ENCODE measurements around the gene ATG9A. TPM values are rescaled to one million over a fixed set of nuclear protein-coding genes. Genes with fewer than 3 reads are reported as not detected.
"Not testable (repeated sequence)": the region's sequence is repeated elsewhere in the genome, so short reads cannot be mapped to it uniquely, and the experiment has no call there.

The ATG9A gene
- 18.6 and 39.2 TPM in 2 replicates for total RNA-seq (2014; rRNA removed; shearing (Covaris generic); ENCODE audit: low replicate concordance)

GRCh38 chr2:219229305-219230058 is at the start of gene ATG9A, which contains the start of gene ANKZF1:
Gene ATG9A (minus strand): TSS chr2:219229636. CDS start chr2:219228024, 1,612 bp downstream.
Gene ANKZF1 (plus strand): TSS chr2:219229806. CDS start chr2:219230258, 452 bp downstream.
- in situ Hi-C loops (cut with HindIII; ENCODE audit: low pct_unique_long_range_greater_than_20kb, low sequenced_read_pairs): no loop called here
- DNase-seq (ENCODE audit: low read depth): peak; percentile 96

GRCh38 chr2:219278655-219279150 is 49.3 kb upstream of the ATG9A start:
- DNase-seq (ENCODE audit: low read depth): peak; percentile 99
- in situ Hi-C loops (cut with HindIII; ENCODE audit: low pct_unique_long_range_greater_than_20kb, low sequenced_read_pairs): no loop called here

- peak; percentile 82 for DNase-seq (ENCODE audit: low read depth)
- in situ Hi-C loops (cut with HindIII; ENCODE audit: low pct_unique_long_range_greater_than_20kb, low sequenced_read_pairs): no loop called here
Observed at GRCh38 chr2:219277703-219278654, 48.5 kb upstream of the ATG9A start.

- in situ Hi-C loops (cut with HindIII; ENCODE audit: low pct_unique_long_range_greater_than_20kb, low sequenced_read_pairs): no loop called here
Observed at GRCh38 chr2:219274361-219274921, 45.0 kb upstream of the ATG9A start.

GRCh38 chr2:219273937-219274336 is 44.5 kb upstream of the ATG9A start:
- in situ Hi-C loops (cut with HindIII; ENCODE audit: low pct_unique_long_range_greater_than_20kb, low sequenced_read_pairs): no loop called here

More at GRCh38 chr2:219274361-219274921, 45.0 kb upstream of the ATG9A start:
- peak; percentile 79 for DNase-seq (ENCODE audit: low read depth)

GRCh38 chr2:219272995-219273394 is 43.6 kb upstream of the ATG9A start:
- DNase-seq (ENCODE audit: low read depth): no peak
- in situ Hi-C loops (cut with HindIII; ENCODE audit: low pct_unique_long_range_greater_than_20kb, low sequenced_read_pairs): no loop called here

More at GRCh38 chr2:219273937-219274336, 44.5 kb upstream of the ATG9A start:
- peak; percentile 77 for DNase-seq (ENCODE audit: low read depth)

GRCh38 chr2:219272356-219272755 is 42.9 kb upstream of the ATG9A start:
- DNase-seq (ENCODE audit: low read depth): no peak
- in situ Hi-C loops (cut with HindIII; ENCODE audit: low pct_unique_long_range_greater_than_20kb, low sequenced_read_pairs): no loop called here

- no peak for DNase-seq (ENCODE audit: low read depth)
- in situ Hi-C loops (cut with HindIII; ENCODE audit: low pct_unique_long_range_greater_than_20kb, low sequenced_read_pairs): no loop called here
Observed at GRCh38 chr2:219271021-219271420, 41.6 kb upstream of the ATG9A start.

GRCh38 chr2:219270055-219270372 is 40.6 kb upstream of the ATG9A start:
- in situ Hi-C loops (cut with HindIII; ENCODE audit: low pct_unique_long_range_greater_than_20kb, low sequenced_read_pairs): no loop called here
- no peak for DNase-seq (ENCODE audit: low read depth)

GRCh38 chr2:219269362-219270054 is 40.1 kb upstream of the ATG9A start:
- in situ Hi-C loops (cut with HindIII; ENCODE audit: low pct_unique_long_range_greater_than_20kb, low sequenced_read_pairs): no loop called here
- DNase-seq (ENCODE audit: low read depth): peak; percentile 67

- in situ Hi-C loops (cut with HindIII; ENCODE audit: low pct_unique_long_range_greater_than_20kb, low sequenced_read_pairs): no loop called here
- DNase-seq (ENCODE audit: low read depth): no peak
Observed at GRCh38 chr2:219268294-219268693, 38.9 kb upstream of the ATG9A start.

GRCh38 chr2:219266886-219267285 is 37.5 kb upstream of the ATG9A start:
- no peak for DNase-seq (ENCODE audit: low read depth)
- in situ Hi-C loops (cut with HindIII; ENCODE audit: low pct_unique_long_range_greater_than_20kb, low sequenced_read_pairs): no loop called here

- DNase-seq (ENCODE audit: low read depth): no peak
- in situ Hi-C loops (cut with HindIII; ENCODE audit: low pct_unique_long_range_greater_than_20kb, low sequenced_read_pairs): no loop called here
Observed at GRCh38 chr2:219266232-219266631, 36.8 kb upstream of the ATG9A start.

- no peak for DNase-seq (ENCODE audit: low read depth)
- in situ Hi-C loops (cut with HindIII; ENCODE audit: low pct_unique_long_range_greater_than_20kb, low sequenced_read_pairs): no loop called here
Observed at GRCh38 chr2:219261024-219261855, 31.8 kb upstream of the ATG9A start.

GRCh38 chr2:219258942-219259341 is 29.5 kb upstream of the ATG9A start:
- DNase-seq (ENCODE audit: low read depth); in situ Hi-C loops (cut with HindIII; ENCODE audit: low pct_unique_long_range_greater_than_20kb, low sequenced_read_pairs): not testable (repeated sequence)

- in situ Hi-C loops (cut with HindIII; ENCODE audit: low pct_unique_long_range_greater_than_20kb, low sequenced_read_pairs): no loop called here
- no peak for DNase-seq (ENCODE audit: low read depth)
Observed at GRCh38 chr2:219254590-219255201, 25.3 kb upstream of the ATG9A start.
